GM18508 (cell line): ENCODE data around the gene ATP6V0A4.

Experiments
- ATAC-seq: cut with Tn5 transposase; IDR thresholded peaks from one replicate; pipeline ENCODE4 v1.9.1; 2021; ENCODE audit warnings: moderate number of reproducible peaks; ENCODE audit not compliant: insufficient read depth, unreplicated experiment

Gene ATP6V0A4

GRCh38 chr7:138665669-138666140 lies 132.3 kb downstream of the ATP6V0A4 start:
- no peak for ATAC-seq

GRCh38 chr7:138665249-138665648 lies 132.7 kb downstream of the ATP6V0A4 start:
- ATAC-seq, result no peak

- ATAC-seq, result no peak
These were observed 134.0 kb downstream of the ATP6V0A4 start for GRCh38 chr7:138663725-138664710.

- no peak for ATAC-seq
These were observed 135.0 kb downstream of the ATP6V0A4 start for GRCh38 chr7:138662991-138663320.

GRCh38 chr7:138662076-138662990 lies 135.7 kb downstream of the ATP6V0A4 start:
- no peak for ATAC-seq

GRCh38 chr7:138661069-138661635 lies 136.8 kb downstream of the ATP6V0A4 start:
- ATAC-seq, result no peak

- ATAC-seq, result no peak
These were observed 139.1 kb downstream of the ATP6V0A4 start for GRCh38 chr7:138658889-138659288.

- no peak for ATAC-seq
These were observed 140.1 kb downstream of the ATP6V0A4 start for GRCh38 chr7:138657854-138658386.

- ATAC-seq, result no peak
These were observed 141.0 kb downstream of the ATP6V0A4 start for GRCh38 chr7:138656952-138657351.
